GM11168 (cell line): ENCODE results near the gene PHF21A.
"Not testable (repeated sequence)": the region's sequence is repeated elsewhere in the genome, so short reads cannot be mapped to it uniquely, and the experiment has no call there.

Source experiments
- in situ Hi-C: fragments of 300-500 bp; cut with MboI; formaldehyde crosslinking; loops from one replicate; pipeline ENCODE4 v1.12.0; 2022; ENCODE audit warnings: low sequenced_read_pairs; ENCODE audit not compliant: unreplicated experiment

Gene PHF21A

GRCh38 chr11:46045811-46046210, 75.4 kb downstream of the PHF21A start:
- in situ Hi-C loops, result no loop called here

- in situ Hi-C loops, result no loop called here
Observed at GRCh38 chr11:46044601-46045000, 76.7 kb downstream of the PHF21A start.

GRCh38 chr11:46039990-46040389, 81.3 kb downstream of the PHF21A start:
- in situ Hi-C loops, result no loop called here

GRCh38 chr11:46038529-46038928, 82.7 kb downstream of the PHF21A start:
- in situ Hi-C loops, result no loop called here

GRCh38 chr11:46036969-46037368, 84.3 kb downstream of the PHF21A start:
- in situ Hi-C loops, result no loop called here

- in situ Hi-C loops, result no loop called here
Observed at GRCh38 chr11:46036009-46036408, 85.2 kb downstream of the PHF21A start.

- in situ Hi-C loops, result no loop called here
Observed at GRCh38 chr11:46034041-46034440, 87.2 kb downstream of the PHF21A start.

- in situ Hi-C loops, result no loop called here
Observed at GRCh38 chr11:46026606-46027293, 94.5 kb downstream of the PHF21A start.

- in situ Hi-C loops, result no loop called here
Observed at GRCh38 chr11:46020084-46020599, 101.1 kb downstream of the PHF21A start.

GRCh38 chr11:46018651-46019050, 102.6 kb downstream of the PHF21A start:
- in situ Hi-C loops, result no loop called here

GRCh38 chr11:46017341-46017740, 103.9 kb downstream of the PHF21A start:
- in situ Hi-C loops, result no loop called here

GRCh38 chr11:46015941-46016340, 105.3 kb downstream of the PHF21A start:
- in situ Hi-C loops, result no loop called here

GRCh38 chr11:46014168-46014567, 107.1 kb downstream of the PHF21A start:
- in situ Hi-C loops, result not testable (repeated sequence)

GRCh38 chr11:46012185-46012584, 109.1 kb downstream of the PHF21A start:
- in situ Hi-C loops, result no loop called here

- in situ Hi-C loops, result no loop called here
Observed at GRCh38 chr11:46010100-46010499, 111.2 kb downstream of the PHF21A start.

- in situ Hi-C loops, result no loop called here
Observed at GRCh38 chr11:46009647-46010046, 111.6 kb downstream of the PHF21A start.

GRCh38 chr11:46006418-46007070, 114.7 kb downstream of the PHF21A start:
- in situ Hi-C loops, result no loop called here

- in situ Hi-C loops, result no loop called here
Observed at GRCh38 chr11:46003572-46003971, 117.7 kb downstream of the PHF21A start.

GRCh38 chr11:46002189-46002588, 119.1 kb downstream of the PHF21A start:
- in situ Hi-C loops, result no loop called here

GRCh38 chr11:46001448-46001914, 119.8 kb downstream of the PHF21A start:
- in situ Hi-C loops, result no loop called here

GRCh38 chr11:45997599-45997998, 123.7 kb downstream of the PHF21A start:
- in situ Hi-C loops, result no loop called here

- in situ Hi-C loops, result no loop called here
Observed at GRCh38 chr11:45995342-45995734, 125.9 kb downstream of the PHF21A start.
